Upper lobe of left lung (tissue), 6 donors: Measurements from ENCODE around the gene TNMD. TPM values are rescaled to one million over a fixed set of nuclear protein-coding genes. Genes with fewer than 3 reads are reported as not detected.
"Not testable (repeated sequence)": the region's sequence is repeated elsewhere in the genome, so short reads cannot be mapped to it uniquely, and the experiment has no call there.

Source experiments
- ATAC-seq, 2 donors: fragments of 200-7000 bp; cut with Tn5 transposase; one replicate each; pipeline ENCODE4 v1.9.1; 2022; ENCODE audit warnings: mild to moderate bottlenecking in 2 of 2, moderate library complexity in 2 of 2; ENCODE audit not compliant: low FRiP score in 2 of 2
- DNase-seq, 2 donors: peaks; one replicate each; pipeline ENCODE4 v3.0.0-alpha.2; 2019 to 2020
- H3K27ac ChIP-seq, 4 donors: fragments of 200-600 bp; sonication (generic); one replicate each; pipeline ENCODE4 v1.5.1; 2016 to 2019
- H3K27me3 ChIP-seq, 4 donors: fragments of 200-600 bp; sonication (generic); one replicate each; pipeline ENCODE4 v1.5.1; 2017 to 2019
- H3K36me3 ChIP-seq, 4 donors: fragments of 200-600 bp; sonication (generic); one replicate each; pipeline ENCODE4 v1.5.1; 2016 to 2019
- H3K4me1 ChIP-seq, 4 donors: fragments of 200-600 bp; sonication (generic); one replicate each; pipeline ENCODE4 v1.5.1; 2018 to 2019
- H3K4me3 ChIP-seq, 4 donors: fragments of 200-600 bp; sonication (generic); one replicate each; pipeline ENCODE4 v1.5.1; 2017 to 2019; ENCODE audit warnings: mild to moderate bottlenecking in 2 of 4, moderate library complexity in 1 of 4
- H3K9me3 ChIP-seq, 4 donors: fragments of 200-600 bp; sonication (generic); one replicate each; pipeline ENCODE4 v1.5.1; 2018 to 2019
- CTCF ChIP-seq, 6 experiments: fragments of 450-650 bp in 4 of 6; fragments of 200-600 bp in 2 of 6; sonication (generic) in 2 of 6; IDR thresholded peaks; one replicate each; pipeline ENCODE4 v1.5.1; 2016 to 2019; ENCODE audit warnings: antibody characterized with exemption in 6 of 6
- EP300 ChIP-seq, 4 donors: sonication (generic); formaldehyde crosslinking; IDR thresholded peaks; one replicate each; pipeline ENCODE4 v1.5.1; 2017; ENCODE audit warnings: antibody characterized with exemption in 4 of 4, control low read depth in 2 of 4
- POLR2A ChIP-seq, 4 donors: fragments of 450-650 bp; IDR thresholded peaks; one replicate each; pipeline ENCODE4 v1.5.1; 2016 to 2017; ENCODE audit warnings: antibody characterized with exemption in 4 of 4, mild to moderate bottlenecking in 2 of 4
- POLR2AphosphoS5 ChIP-seq, 2 donors: sonication (generic); formaldehyde crosslinking; IDR thresholded peaks; one replicate each; pipeline ENCODE4 v1.5.1; 2017; ENCODE audit warnings: antibody characterized with exemption in 2 of 2
- WGBS, 2 donors: methylation state at CpG; one replicate each; pipeline ENCODE4 v1.1.5; 2017 to 2018; 5-methylcytosine and 5-hydroxymethylcytosine counted together
- total RNA-seq, 6 donors: library from RNA; depleted of rRNA in 4 of 6; stranded (reverse); fragments of >200 nt in 4 of 6; gene quantifications; one replicate each; pipeline versions ENCODE4 v1.1.0 to v1.2.1, GENCODE V29; 2016 to 2021
- donor health status: DM: no; HTN: no; CAD: no; lungs with moderate emphysema.
- donor health status: DM: no; HTN: yes; CAD: no; lungs with severe emphysema.

Gene TNMD
- total RNA-seq, result not detected

DNA sequence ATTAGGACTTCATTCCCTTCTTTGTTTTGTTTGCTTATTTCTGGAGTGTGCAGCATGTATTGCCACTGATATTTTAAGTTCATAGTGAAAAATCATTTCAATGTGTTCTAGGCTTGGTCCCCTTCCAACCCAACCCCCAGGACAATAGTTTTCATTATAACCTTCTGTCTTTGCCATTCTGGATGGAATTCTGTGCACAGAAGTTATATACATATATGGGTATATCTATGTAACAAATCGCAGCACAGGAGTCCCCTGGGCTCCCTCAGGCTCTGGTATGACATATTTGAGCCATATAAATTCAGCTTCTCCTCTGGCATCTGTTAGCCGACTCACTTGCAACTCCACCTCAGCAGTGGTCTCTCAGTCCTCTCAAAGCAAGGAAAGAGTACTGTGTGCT, at the start of gene TNMD:
Gene TNMD (plus strand): TSS at position 326 of the 400 bp plus-strand sequence. CDS start 83 bp downstream, outside the sequence.
- Histone ChIP-seq H3K36me3 (no peaks in the 10 kb centered on the region), H3K27ac (no peak within 1 kb of the TSS), H3K4me3 (no peak within 1 kb of the TSS), H3K27me3 (no peaks in the 10 kb centered on the region), H3K4me1 (no peaks in the 10 kb centered on the region), H3K9me3 (no peaks in the 10 kb centered on the region)
- DNase-seq (no peak), ATAC-seq (no peak)
- WGBS, 2 donors, result 68 to 83% methylated on average over 1 to 2 of the region's 2 CpGs
- TF ChIP-seq POLR2A (IDR thresholded peaks at IDR 0.05) (no peak), CTCF (IDR thresholded peaks at IDR 0.05) (no peak), EP300 (IDR thresholded peaks at IDR 0.05) (no peak), POLR2AphosphoS5 (IDR thresholded peaks at IDR 0.05) (no peak)

DNA sequence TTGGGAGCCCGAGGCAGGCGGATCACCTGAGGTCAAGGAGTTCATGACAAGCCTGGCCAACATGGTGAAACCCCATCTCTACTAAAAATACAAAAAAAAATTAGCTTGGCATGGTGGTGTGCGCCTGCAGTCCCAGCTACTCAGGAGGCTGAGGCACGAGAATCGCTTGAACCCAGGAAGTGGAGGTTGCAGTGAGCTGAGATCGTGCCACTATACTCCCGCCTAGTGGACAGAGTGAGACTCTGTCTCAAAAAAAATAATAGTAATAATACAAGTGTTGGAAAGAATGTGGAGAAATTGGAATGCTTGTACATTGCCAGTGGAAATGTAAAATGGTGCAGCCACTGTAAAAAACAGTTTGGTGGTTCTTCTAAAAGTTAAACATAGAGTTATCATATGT, 19.2 kb upstream of the TNMD start:
- not testable (repeated sequence) for H3K36me3 ChIP-seq, H3K4me3 ChIP-seq, H3K4me1 ChIP-seq, H3K27me3 ChIP-seq, DNase-seq, H3K9me3 ChIP-seq, H3K27ac ChIP-seq, ATAC-seq
- WGBS, 2 donors, result 83 to 93% methylated on average over 7 of the region's 7 CpGs

DNA sequence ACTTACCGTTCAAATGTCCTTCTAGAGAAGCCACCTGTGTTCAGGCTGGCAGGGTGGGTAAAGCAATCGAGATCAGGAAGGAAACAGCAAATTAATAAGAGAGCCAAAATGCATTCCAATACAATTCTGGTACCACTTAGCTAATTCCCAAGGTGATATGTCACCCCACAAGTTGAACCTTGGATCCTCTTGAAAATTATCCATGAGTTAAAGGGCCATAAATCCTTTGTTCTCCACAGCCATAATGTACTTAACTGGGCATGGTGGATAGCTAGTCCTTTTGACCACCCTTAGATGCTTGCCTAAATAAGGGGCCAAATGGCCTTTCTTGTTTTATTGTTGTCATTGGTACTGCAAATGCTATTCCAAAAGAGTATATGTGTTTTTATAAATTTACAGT, 2.0 kb downstream of the TNMD start:
- Histone ChIP-seq H3K4me1 (no peaks in the 10 kb centered on the region), H3K36me3 (no peaks in the 10 kb centered on the region), H3K9me3 (no peaks in the 10 kb centered on the region), H3K27ac (no peak overlapping the region), H3K4me3 (no peak overlapping the region), H3K27me3 (no peaks in the 10 kb centered on the region)
- no peak for DNase-seq
- WGBS, 2 donors, result 32 to 36% methylated on average over 2 of the region's 2 CpGs
- TF ChIP-seq EP300 (IDR thresholded peaks at IDR 0.05), result no peak
- ATAC-seq, result no peak

GRCh38 chrX:100587861-100588260, 3.1 kb downstream of the TNMD start:
- no peak for TF ChIP-seq CTCF (IDR thresholded peaks at IDR 0.05)
- no peak for TF ChIP-seq POLR2AphosphoS5 (IDR thresholded peaks at IDR 0.05)
- TF ChIP-seq EP300 (IDR thresholded peaks at IDR 0.05), result no peak
- no peak for TF ChIP-seq POLR2A (IDR thresholded peaks at IDR 0.05)
- 28 to 41% methylated on average over 2 of the region's 2 CpGs for WGBS, 2 donors
- Histone ChIP-seq H3K27me3 (no peaks in the 10 kb centered on the region), H3K4me3 (no peak overlapping the region), H3K4me1 (no peaks in the 10 kb centered on the region), H3K9me3 (no peaks in the 10 kb centered on the region), H3K27ac (no peak overlapping the region), H3K36me3 (no peaks in the 10 kb centered on the region)
- ATAC-seq, result no peak
- no peak for DNase-seq

DNA sequence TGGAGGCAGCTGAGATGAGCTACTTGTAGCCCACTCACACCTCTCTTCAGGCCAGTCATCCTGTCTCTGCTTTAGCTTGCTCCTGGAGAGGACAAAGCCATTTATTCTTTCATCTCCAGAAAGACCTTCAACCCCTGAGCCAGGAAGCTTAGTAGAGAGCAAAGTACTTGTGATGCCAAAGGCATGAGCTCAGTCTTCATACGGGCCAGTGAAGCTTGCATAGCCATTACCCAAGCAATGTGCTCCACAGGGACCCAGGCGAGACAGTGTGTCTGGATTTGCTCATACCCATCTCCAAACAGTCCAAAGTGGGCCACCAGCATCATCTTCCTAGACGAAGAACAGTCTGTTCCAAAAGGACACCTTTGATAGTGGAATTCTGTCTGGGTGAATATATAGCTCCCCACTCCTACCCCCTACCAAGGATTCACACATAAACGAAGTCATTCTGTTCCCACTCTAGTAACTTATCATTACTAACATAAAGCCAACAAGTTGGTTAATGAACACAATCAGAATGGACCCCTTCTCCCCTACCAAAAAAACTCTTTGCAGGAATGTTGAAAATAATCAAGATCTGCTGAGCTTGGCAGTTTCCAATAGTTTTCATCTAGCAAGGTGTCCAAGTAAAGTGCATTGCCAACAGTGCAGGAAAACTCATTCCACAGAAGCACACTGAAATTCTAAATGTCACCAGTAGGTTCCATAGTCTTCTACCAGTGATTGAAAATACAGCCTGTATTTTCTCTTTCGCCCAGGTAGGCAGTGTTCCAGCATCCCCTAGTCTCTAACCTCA, 6.7 kb downstream of the TNMD start:
- WGBS, 2 donors, result 69 to 86% methylated on average over 2 to 5 of the region's 5 CpGs
- TF ChIP-seq EP300 (IDR thresholded peaks at IDR 0.05), result no peak
- TF ChIP-seq POLR2A (IDR thresholded peaks at IDR 0.05), result no peak
- TF ChIP-seq POLR2AphosphoS5 (IDR thresholded peaks at IDR 0.05), result no peak
- TF ChIP-seq CTCF (IDR thresholded peaks at IDR 0.05), result no peak
- Histone ChIP-seq H3K36me3 (no peaks in the 10 kb centered on the region), H3K27ac (no peak overlapping the region), H3K27me3 (no peaks in the 10 kb centered on the region), H3K9me3 (no peaks in the 10 kb centered on the region), H3K4me3 (no peak overlapping the region), H3K4me1 (no peaks in the 10 kb centered on the region)
- DNase-seq (no peak), ATAC-seq (peak; percentile 52 to 88)

- 38 to 48% methylated on average over 2 of the region's 2 CpGs for WGBS, 2 donors
- no peaks in the 10 kb centered on the region for H3K27me3 ChIP-seq
- H3K36me3 ChIP-seq, result no peaks in the 10 kb centered on the region
Observed at GRCh38 chrX:100593126-100593525, 8.4 kb downstream of the TNMD start.

More at GRCh38 chrX:100593126-100593525, 8.4 kb downstream of the TNMD start:
- Histone ChIP-seq H3K4me3 (no peak overlapping the region), H3K4me1 (no peaks in the 10 kb centered on the region), H3K9me3 (no peaks in the 10 kb centered on the region), H3K27ac (no peak overlapping the region)
- ATAC-seq, result no peak
- DNase-seq, result no peak
- no peak for TF ChIP-seq EP300 (IDR thresholded peaks at IDR 0.05)
- no peak for TF ChIP-seq POLR2AphosphoS5 (IDR thresholded peaks at IDR 0.05)
- no peak for TF ChIP-seq CTCF (IDR thresholded peaks at IDR 0.05)
- no peak for TF ChIP-seq POLR2A (IDR thresholded peaks at IDR 0.05)
